EH (cell line): Measurements from ENCODE around the gene INPP5A.
"Not testable (repeated sequence)": the region's sequence is repeated elsewhere in the genome, so short reads cannot be mapped to it uniquely, and the experiment has no call there.

Experiments
- DNase-seq: peaks from one replicate; pipeline ENCODE4 v3.0.0-alpha.2; 2015; ENCODE audit warnings: low read depth

The INPP5A gene

GRCh38 chr10:132768346-132769248 lies 231.0 kb downstream of the INPP5A start:
- DNase-seq = no peak

DNA sequence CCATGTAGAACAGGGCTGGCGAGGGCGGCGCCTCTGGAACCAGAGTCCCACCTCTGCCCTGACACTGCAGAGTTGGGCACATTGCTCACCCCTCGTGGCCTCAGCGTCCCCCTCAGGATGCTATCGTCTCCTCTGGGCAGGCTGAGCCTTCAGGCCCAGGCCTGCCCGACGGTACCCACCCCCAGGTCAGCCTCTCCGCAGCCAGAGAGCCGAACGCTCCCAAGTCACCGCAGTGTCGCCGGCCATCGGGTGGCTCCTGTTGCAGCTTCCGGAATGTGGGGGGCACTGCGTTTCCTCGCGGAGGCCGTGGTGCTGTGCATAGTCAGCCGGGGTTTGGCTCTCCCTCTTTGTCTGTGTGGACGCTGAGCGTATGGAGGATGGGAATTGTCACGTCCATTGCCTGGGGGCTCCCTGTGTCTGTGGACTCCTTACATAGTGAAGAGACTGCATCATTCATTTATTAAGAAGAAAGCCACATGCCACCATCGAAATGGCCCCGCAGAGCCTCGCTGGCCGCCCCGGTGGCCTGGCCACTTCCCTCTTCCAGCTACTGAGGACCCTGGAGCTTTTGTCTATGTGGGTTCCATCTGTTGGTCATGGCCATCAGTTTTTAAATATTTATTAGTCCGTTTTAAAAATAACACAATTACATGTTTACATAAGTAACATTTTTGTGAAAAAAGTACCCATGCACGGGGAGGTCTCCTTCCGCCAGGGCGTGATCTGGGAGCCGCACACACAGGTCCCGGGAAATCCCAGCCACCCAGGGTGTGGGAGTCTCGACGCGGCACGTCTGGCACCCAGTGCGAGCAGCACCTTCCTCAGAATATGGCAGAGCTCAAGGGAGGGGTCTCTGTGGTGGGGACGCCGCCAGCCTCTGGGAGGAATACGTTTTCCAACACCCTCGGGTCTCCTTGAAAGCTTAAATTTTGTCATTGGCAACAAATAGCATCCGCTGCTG lies 232.8 kb downstream of the INPP5A start:
- DNase-seq = no peak

GRCh38 chr10:132772816-132773215 lies 235.2 kb downstream of the INPP5A start:
- not testable (repeated sequence) for DNase-seq

- no peak for DNase-seq
Measured at GRCh38 chr10:132774181-132774901, 236.8 kb downstream of the INPP5A start.

- peak; percentile 65 for DNase-seq
Measured at GRCh38 chr10:132774902-132775863, 237.6 kb downstream of the INPP5A start.

DNA sequence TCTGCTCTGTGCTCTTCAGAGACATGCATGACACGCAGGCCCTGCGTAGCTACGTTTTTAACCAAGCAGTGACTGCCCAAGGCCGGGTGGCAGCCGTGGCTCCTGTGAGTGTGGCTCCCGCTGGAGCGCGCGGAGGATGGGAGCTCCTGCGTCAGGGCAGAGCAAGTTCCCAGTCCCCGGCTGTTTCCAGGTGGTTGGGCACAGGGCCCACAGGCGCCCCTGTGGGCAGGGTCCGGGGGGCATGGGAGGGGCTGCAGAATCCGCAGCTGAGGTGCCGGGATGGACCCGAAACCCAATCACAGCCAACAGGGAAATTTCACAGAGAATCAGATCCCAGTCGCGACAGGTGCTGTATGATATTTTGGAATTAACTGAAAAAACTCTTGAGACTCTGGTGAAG lies 238.6 kb downstream of the INPP5A start:
- no peak for DNase-seq

GRCh38 chr10:132776821-132777220 lies 239.2 kb downstream of the INPP5A start:
- DNase-seq = no peak

- no peak for DNase-seq
Measured at GRCh38 chr10:132777441-132777840, 239.9 kb downstream of the INPP5A start.

DNA sequence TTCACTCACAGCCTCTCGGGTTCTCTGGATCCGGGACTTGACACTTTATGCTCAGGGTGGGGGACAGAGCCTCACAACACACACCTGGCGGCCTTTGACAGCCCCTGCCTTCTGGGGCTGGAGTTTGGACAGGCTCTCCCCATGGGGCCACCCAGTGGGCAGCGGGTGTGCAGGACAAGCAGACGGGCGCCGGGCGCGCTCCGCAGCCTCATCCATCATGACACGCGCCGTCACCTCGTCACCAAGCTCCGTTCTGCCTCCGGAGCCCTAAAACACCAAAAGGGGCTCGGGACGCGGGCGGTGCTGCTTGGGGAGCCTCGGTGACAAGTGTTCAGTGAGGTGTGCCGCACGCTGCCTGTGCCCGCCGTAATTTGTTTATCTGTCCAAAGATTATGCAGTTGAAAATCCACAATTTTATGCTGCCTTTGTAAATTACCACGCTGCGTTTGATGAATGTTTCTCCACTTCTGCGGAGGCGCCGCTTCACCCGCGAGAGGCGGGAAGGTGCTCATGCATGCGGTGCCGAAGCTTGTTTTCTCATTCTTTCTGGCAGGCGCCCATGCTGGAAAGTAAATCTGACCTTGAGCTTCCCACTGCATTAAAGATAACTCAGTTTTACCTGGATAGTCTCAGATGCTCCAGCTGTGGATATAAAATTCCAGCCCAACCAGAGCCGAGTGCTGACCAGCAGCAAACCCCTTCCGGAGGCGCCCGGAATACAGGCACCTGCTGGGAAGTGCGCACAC lies 242.1 kb downstream of the INPP5A start:
- no peak for DNase-seq

- DNase-seq = no peak
Measured at GRCh38 chr10:132780356-132780755, 242.8 kb downstream of the INPP5A start.

- DNase-seq = no peak
Measured at GRCh38 chr10:132781556-132781955, 244.0 kb downstream of the INPP5A start.

DNA sequence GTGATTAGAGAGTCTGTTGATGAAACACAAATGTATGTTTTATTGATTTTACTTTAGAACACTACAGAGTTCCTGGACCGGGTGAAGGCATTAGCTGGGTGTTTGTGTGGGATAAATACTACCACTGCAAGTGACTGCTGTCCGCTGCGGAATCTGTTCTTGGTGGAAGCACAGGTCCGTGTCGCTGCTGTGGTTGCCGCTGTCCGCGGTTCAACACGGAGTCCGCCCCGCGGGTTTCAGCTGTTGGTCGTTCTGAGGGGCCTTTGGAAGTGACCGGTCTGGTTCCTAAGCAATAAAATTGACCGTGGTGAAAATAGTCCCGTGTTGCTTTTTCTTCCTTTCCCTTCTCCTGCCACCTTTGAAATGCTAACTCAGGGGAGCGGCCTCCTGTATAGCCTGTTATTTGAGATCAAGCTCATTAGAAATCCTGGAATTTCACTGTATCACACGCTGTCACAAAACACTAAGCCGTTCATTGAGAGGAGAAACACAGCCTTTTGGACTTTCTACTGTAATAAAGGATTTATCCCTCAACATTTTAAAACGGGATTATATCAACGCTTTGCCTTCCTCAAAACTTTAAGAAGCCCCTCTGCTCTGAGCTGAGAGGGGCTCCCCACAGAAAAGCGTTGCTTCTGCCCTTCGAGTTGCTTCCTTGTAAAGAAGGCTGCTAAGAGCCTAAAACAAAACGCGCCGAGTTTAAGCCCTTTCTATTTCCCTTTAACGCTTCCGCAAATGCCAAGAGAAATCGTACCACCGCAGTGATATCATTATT lies 245.8 kb downstream of the INPP5A start:
- DNase-seq = no peak

GRCh38 chr10:132783940-132784865 lies 246.6 kb downstream of the INPP5A start:
- no peak for DNase-seq

DNA sequence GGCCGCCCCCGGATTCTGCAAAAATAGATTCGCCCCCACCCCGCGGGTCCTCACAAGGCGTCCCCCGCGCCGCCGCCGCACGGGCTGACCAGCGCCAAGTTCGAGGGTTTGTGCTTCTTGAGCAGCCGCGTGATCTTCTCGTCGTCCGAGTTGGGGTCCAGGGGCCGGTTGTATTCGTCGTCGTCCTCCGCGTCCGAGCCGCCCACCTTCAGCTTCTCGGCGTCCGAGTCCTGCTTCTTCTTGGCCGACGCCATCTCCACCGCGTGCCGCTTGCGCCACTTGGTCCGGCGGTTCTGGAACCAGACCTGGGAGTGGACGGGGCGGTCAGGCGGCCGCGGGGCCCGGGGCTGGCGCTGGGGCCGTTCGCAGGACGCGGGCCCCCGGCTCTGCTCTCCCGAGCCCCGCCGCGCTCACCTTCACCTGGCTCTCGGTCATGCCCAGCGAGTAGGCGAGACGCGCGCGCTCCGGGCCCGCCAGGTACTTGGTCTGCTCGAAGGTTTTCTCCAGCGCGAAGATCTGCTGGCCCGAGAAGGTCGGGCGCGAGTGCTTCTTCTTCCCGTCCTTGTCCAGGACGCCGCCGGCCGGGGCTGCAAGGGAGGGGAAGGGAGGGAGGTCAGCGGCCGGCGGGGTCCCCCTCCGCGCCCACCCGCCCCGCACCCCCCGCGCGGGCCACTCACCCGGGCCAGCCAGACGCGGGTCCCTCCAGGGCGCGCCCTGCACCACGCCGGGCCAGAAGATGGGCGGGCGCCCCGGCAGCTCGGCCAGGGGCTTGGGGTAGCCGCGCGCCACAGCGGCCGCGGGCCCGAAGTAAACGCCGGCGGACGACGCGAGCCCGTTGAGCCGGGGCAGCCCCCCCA lies 247.5 kb downstream of the INPP5A start:
- no peak for DNase-seq

GRCh38 chr10:132785723-132786475 lies 248.3 kb downstream of the INPP5A start, which contains the start of gene NKX6-2:
Gene NKX6-2 (minus strand): TSS chr10:132786147. CDS start chr10:132785948, 199 bp downstream.
- DNase-seq = peak; percentile 18

DNA sequence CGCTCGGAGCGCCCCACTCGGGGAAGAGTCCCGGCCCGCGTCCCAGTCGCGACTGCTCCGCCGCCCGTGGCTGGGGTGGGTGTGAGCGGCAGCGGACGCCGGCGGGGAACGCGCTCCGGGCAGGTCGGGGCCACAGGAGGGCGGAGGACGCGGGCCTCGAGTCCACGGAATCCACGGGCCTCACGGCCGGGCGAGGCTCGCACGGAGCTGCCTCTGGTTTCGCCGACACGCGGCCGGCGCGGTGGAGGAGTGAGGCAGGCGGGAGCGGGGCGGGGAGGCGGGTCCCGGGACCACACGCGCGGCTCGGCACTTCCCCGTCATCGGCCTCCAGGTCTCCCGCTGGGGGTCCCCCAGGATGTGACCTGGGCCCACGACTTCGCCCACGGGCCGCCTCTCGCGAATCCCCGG lies 248.9 kb downstream of the INPP5A start:
- DNase-seq = no peak
